ENCODE data around the gene TOX2.

TOX2 gene

DNA sequence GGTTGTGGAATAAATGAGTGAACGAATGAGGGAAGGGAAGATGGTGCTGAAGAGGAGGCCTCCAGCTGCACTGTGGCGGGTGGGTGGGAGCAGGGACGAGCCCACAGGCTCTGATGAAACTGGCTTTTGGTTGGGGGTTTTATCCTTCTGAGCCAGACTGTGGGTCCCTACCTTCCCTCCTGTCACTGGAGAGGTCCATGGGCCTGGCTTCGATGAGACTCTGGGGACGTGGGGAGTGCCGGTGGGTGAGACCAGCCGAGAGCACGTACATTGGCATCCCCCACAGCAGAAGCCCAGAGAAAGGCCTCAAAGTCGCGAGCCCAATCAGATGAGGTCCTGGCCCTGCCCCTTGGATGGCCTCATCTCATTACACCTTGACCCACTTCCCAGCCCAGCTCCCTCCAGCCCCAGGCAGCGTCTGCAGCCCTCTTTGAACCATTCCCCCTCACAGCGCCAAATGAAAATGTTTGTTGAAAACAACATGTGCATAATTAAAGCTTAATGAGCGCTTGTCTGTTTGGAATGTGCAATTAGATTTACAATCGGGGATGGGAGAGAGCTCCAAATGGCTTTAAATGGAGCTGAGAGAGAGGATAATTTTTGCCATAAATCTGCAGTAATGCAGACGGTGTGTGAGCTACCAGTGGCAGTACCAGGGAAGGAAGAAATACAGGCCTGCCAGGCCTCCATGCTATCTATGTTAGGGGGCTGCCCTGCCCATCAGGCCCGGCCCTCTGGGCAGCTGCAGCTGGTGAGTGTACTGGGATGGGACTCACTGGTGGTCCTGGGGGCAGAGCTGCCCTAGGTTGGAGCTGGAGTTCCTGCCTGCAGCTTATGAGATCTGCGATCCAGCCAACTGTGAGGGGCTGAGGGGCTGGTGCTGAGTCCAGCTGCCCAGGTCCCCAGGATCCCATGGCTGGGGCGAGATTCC lies 47.2 kb downstream of the TOX2 start:
- DNase-seq (ENCODE audit: low read depth) = no peak
- no peak overlapping the region for H3K4me3 ChIP-seq (ENCODE audit: low read length)
- TF ChIP-seq, protein P1, sequence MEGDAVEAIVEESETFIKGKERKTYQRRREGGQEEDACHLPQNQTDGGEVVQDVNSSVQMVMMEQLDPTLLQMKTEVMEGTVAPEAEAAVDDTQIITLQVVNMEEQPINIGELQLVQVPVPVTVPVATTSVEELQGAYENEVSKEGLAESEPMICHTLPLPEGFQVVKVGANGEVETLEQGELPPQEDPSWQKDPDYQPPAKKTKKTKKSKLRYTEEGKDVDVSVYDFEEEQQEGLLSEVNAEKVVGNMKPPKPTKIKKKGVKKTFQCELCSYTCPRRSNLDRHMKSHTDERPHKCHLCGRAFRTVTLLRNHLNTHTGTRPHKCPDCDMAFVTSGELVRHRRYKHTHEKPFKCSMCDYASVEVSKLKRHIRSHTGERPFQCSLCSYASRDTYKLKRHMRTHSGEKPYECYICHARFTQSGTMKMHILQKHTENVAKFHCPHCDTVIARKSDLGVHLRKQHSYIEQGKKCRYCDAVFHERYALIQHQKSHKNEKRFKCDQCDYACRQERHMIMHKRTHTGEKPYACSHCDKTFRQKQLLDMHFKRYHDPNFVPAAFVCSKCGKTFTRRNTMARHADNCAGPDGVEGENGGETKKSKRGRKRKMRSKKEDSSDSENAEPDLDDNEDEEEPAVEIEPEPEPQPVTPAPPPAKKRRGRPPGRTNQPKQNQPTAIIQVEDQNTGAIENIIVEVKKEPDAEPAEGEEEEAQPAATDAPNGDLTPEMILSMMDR (conservative IDR thresholded peaks at IDR 0.05; ENCODE audit: low read depth, low read length) = no peak

DNA sequence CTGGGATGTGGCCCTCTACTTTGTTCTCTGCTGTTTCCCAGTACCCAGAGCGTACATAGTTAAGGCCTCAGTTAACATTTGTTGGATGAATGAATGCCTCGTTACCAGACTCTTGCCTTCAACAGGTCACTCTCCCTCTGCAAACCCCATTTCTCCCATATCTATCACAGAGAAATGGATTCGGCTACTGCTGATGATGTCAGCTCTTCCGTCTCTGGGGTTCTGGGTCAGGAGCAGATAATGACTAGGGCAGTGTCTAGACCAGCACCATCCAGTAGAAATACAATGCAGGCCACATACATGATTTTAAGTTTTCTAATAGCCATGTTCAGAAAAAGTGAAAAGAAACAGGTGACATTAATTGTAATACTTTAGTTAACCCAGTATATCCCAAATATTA lies 47.9 kb downstream of the TOX2 start:
- no peak overlapping the region for H3K4me3 ChIP-seq (ENCODE audit: low read length)
- TF ChIP-seq, protein P1 (conservative IDR thresholded peaks at IDR 0.05; ENCODE audit: low read depth, low read length) = no peak
- no peak for DNase-seq (ENCODE audit: low read depth)

DNA sequence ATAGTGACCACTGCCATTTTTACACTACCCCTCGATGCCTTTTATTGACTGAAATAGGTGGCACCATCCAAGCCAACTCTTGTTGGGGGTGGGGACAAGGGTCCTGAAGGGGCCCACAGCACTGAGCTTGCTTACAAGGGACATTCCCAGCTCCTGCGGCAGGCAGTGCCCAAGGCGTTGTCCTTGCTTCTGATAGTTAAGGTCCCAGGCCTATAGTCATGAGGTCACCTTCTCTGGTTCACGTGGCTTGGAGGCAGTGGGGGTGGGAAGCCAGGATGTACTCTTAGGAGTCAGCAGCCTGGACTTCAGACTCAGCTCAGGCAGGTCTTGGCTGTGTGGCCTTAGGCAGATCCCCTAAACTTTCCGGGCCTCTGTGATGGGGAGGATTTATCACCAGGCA lies 48.6 kb downstream of the TOX2 start:
- TF ChIP-seq, protein P1 (conservative IDR thresholded peaks at IDR 0.05; ENCODE audit: low read depth, low read length) = no peak
- DNase-seq (ENCODE audit: low read depth) = no peak
- H3K4me3 ChIP-seq (ENCODE audit: low read length) = no peak overlapping the region

DNA sequence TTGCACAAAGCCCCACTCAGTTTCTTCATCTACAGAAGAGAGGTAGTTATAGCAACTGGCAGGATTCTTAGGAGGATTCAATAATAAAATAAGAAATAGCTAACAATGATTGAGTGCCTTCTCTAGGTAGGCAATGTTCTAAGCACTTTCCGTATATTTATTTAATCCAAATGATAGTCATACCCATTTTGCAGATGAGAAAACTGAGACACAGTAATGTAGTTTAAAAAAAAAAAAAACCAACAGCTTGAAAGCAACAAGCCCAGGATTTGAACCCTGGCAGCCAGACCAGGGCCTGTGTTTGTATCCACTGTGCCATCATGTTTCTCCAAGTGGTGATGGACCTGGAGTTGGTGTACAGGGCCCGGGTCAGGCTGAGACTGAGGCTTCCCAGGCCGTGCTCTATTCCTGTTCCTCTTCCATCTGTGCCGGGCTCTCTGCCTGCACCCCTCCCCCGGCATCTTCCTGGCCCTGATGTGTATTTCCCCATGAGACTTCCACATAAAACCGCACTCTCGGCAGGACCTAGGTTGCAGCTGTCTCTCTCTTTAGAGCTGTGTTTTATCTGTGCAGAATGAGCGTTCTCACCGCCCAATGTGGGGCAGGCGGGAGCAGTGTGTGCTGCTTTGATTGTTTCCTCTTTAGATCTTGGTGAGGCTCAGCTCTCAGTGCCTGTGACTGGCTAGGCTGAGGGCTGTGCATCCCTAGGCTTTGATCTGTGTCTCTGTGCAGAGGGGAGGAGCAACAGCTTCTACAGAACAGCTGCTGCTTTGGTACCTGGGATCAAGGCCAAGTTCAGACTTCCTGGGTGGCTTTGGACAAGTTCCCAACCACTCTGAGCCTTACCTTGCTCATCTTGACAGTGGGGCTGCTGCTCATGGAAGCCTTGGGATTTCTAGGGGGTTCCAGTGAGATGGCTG lies 49.5 kb downstream of the TOX2 start:
- H3K4me3 ChIP-seq (ENCODE audit: low read length) = no peak overlapping the region
- DNase-seq (ENCODE audit: low read depth) = no peak
- TF ChIP-seq, protein P1 (conservative IDR thresholded peaks at IDR 0.05; ENCODE audit: low read depth, low read length) = no peak

DNA sequence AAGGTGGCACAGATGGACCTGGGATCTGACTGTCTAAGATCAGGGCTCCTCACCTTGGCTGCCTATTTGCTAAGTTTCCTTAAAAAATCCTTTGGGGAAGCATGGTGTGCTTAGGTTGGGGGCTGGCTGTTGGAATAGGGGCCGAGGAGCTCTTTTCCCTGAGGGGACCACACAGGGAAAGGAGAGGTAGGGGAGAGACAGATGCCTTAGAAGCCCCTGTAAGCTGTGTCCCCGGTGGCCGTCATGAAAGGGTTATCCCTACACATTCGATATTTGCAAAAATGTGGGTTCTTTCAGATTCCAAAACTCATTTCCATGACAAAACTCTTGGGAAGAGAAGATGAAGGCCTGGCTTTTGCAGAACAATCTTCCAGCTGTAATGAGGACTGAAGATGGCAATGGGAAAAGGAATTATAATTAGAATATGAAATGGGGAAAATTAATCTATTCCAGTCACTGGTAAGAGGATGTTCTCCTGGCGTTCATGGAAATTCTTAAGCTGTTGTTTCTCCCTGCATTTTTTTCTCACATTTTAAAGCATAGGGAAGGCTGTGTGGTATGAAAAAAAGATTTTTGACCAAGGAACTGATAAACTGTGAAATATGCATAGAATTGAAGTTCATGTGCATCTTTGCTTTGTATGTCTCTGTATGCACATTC lies 53.8 kb downstream of the TOX2 start:
- DNase-seq (ENCODE audit: low read depth) = no peak

DNA sequence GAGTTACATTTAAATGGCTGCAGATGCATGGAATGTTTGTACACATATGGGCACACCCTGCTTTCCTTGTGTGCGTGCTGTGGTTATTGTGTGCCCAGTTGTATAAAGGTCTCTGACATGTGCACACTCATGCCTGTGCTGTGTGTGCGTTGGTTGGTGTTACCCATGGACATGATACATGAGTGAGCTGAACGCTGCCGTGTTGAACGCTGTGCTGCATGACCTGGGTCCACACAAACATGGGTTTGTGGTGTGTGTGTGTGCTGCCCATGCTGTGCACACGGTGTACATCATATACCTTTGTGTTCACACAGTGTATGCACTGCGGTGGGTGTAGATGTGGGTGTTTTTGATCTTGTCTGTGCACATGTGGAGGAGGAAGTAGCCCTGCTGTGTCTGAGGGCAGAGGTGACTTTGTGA lies 54.4 kb downstream of the TOX2 start:
- no peak overlapping the region for H3K4me3 ChIP-seq (ENCODE audit: low read length)
- DNase-seq (ENCODE audit: low read depth) = no peak
- TF ChIP-seq, protein P1 (conservative IDR thresholded peaks at IDR 0.05; ENCODE audit: low read depth, low read length) = no peak

More for the DNA sequence above, 53.8 kb downstream of the TOX2 start:
- H3K4me3 ChIP-seq (ENCODE audit: low read length) = no peak overlapping the region
- TF ChIP-seq, protein P1 (conservative IDR thresholded peaks at IDR 0.05; ENCODE audit: low read depth, low read length) = no peak
